ENCODE results near the gene CDKN2C.
"Not testable (repeated sequence)": the region's sequence is repeated elsewhere in the genome, so short reads cannot be mapped to it uniquely, and the experiment has no call there.

Gene CDKN2C

DNA sequence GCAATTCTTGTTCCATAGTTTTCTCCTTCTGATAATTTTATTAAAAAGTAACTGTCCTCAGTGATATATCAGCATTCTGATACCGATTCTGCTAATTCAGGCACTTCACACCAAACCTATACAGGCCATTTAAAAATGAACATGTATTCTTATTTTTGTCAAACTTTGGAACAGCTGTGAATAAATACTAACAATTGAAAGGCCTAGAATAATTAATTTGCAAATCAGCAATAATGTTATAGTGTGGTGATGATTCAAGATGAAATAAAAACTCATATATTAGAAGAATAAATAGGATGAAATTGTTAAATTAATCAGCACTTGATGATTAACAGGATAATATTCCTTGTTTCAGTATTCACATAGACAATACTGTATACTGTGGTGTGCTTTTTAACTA is 9.9 kb downstream of the CDKN2C start:
- no peak for DNase-seq (ENCODE audit: low spot score)

DNA sequence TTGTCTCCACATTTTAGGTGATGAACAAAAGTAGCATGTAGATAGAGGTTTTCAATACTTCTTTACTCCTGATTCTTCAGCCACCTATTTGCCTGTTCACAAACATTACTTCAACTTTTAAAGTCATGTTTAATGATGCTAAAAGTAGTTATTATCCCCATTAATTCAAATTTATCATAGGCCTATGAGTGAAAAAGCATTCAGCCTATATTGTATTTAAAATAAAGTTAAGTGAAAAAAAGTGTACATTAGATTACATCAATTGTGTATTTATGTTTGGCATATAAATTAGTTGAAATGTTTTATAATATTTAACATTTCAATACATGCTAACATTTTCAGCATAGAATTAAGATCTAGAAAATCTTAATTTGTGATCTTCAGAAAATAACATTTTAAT is 10.5 kb downstream of the CDKN2C start:
- DNase-seq (ENCODE audit: low spot score) = no peak

DNA sequence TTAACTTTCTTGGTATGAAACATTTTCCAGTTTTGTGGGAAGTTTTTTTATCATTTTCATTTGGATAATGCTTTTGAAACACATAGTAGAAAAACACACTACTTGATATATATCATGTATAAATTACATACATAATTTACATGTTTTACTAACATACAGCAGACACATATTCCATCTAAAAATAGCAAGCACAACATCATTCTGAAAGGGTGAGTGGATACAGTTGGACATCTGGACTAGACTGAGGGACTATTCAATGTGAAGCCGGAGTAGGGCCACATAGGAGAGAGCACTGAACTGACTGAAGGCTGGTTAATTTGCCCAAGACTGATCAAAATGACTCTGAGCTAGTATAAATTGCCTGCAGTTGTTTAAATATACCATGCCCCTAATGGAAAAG is 11.7 kb downstream of the CDKN2C start:
- DNase-seq (ENCODE audit: low spot score) = no peak

DNA sequence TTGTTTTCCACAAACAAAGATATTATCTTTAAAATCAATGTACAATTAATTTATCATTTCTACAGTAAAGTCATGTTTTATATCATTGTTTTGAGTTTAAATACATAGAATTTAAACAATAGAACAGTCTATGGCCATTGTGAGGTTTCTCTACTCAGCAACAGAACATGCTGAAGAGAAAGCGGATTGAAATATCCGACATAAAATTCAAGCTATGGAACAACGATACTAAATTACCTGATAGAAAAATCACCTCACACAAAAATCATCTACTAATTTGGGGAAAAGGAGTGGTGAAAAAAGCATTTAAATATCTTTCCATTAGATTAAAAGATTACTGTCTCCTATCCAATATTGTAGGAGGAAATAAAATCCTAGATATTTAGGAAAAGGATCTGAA is 12.6 kb downstream of the CDKN2C start:
- DNase-seq (ENCODE audit: low spot score) = no peak

DNA sequence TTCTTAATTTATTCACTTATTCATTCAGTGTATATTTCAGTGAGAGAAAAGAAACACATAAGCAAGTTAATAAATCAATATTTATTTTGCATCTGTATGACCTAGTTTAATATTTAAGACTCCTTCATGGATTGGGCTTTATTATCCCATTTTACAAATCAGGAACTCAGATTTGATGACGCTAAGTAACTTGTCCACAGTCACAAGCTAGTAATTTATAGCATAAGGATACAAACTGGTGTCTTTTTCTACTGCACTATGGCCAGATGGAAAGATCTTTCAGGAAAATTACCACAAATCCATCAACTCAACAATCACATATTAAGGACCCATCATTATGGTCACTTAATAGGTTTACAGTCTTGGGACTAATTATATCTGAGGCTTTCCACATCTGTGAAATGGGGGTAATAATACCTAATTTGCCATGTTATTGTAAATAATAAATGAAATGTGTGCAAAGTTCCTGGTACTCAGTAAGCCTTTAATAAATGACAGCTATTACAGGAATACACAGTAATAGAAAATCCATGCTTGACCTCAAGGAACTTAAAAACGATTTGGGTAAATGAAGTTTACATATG is 13.3 kb downstream of the CDKN2C start:
- DNase-seq (ENCODE audit: low spot score) = no peak

DNA sequence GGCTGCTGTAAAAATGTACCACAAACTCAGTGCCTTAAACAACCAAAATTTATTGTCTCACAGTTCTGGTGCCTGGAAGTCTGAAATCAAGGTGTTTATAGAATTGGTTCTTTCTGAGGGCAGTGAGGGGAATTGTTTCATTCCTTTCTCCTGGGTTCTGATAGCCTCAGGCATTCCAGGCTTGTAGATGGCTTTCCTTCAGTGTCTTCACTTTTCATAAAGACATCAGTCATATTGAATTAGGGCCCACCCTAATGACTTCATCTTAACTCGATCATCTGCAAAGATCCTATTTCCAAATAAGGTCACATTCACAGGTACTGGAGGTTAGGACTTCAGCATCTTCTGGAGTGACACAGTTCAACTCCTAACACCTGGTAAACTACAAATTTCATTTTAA is 15.0 kb downstream of the CDKN2C start:
- DNase-seq (ENCODE audit: low spot score) = no peak

DNA sequence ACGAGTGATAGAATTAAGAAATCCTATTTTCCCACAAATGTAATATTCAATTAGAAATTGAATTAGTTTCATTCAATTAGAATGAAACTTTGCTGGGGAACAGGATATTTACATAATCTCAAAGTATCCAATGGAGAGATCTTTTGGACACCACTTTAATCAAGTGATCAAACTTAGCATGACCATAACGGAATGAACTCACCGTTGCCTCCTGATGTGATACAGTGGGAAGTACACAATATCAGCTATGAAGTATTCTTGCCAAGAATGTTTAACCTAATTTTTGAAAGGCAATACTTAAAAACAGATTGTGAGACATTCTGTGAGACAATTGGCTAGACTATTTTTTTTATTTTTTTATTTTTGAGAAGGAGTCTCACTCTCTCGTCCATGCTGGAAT is 16.6 kb downstream of the CDKN2C start:
- no peak for DNase-seq (ENCODE audit: low spot score)

DNA sequence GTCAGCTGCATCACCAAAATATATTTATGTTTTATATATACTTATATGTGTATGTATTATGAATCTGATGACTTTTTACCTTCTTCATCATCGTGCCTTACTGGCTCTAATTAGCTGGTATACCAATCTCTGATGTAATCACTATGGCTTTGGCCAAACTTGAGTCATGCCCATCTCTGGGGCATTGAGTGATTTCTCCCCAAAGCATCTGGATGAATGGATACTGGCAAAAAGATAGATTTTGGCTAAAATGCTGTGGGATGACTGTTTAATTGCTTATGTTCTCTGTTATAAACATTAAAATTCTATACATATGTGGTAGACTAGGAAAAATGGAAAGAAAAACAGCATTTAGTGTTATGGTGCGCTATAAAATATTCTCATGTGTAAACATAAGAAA is 19.6 kb downstream of the CDKN2C start:
- no peak for DNase-seq (ENCODE audit: low spot score)

DNA sequence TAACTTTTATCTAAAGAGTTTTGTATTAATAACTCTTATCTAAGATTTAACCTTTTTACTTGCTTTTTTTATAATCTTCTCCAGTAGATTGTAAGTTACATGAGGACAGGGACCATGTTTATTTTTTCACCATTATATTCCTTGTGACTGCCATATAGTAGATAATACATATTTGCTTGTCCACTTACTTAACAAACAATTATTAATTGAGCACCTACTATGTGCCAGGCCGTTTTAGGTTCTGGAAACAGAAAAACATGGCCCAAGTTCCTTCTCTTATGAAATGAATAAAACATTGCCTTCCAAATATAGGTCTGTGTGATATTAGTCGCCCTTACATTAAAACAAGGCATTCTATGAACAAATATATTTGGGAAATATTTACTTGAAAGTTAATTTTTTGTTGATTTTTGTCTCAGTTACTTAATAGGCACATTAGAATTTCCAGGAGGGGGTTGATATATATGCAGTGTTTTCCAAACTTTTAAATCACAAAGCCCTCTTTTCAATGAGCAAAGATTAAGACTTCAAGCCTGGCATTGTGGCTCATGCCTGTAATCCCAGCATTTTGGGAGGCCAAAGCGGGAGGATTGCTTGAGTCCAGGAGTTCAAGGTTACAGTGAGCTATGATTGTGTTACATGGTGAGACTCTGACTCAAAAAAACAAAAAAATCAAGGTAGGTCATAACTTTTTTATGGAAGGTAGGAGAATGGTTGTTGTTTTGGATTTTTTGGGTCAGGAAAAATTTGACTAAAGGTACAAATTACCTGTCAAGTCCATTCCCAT is 22.7 kb downstream of the CDKN2C start:
- no peak for DNase-seq (ENCODE audit: low spot score)

DNA sequence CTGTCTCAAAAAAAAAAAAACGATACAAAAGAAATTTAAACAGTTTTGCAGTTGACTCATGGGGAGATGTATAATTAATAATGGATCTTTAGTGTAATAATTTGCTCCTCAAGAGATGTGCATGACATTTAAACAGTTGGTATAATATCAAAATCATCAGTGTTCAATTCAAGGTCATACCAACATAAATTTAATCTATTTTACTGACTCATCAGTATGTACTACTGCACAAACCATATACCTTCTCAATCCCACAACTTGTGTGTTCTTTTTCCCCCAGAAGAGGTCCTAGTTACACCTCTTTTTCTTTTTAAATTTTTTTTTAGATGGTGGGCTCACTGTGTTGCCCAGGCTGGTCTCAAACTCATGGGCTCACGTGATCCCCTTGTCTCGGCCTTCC is 23.6 kb downstream of the CDKN2C start:
- DNase-seq (ENCODE audit: low spot score) = no peak

DNA sequence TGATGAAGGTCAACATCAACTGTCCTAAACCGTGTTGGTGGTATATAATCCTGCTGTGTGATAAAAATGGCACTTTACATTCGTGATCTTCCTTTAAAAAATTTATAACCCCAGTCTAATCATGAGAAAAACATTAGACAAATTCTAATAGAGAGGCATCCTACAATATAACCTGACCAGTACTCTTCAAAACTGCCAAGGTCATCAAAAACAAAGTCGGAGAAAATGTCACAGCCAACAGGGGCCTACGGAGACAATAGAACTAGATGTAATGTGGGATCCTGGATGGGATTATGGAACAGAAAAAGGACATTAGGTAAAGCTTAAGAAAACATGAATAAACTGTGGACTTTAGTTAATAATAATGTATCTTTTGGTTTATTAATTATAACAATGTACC is 25.0 kb downstream of the CDKN2C start:
- DNase-seq (ENCODE audit: low spot score) = no peak

DNA sequence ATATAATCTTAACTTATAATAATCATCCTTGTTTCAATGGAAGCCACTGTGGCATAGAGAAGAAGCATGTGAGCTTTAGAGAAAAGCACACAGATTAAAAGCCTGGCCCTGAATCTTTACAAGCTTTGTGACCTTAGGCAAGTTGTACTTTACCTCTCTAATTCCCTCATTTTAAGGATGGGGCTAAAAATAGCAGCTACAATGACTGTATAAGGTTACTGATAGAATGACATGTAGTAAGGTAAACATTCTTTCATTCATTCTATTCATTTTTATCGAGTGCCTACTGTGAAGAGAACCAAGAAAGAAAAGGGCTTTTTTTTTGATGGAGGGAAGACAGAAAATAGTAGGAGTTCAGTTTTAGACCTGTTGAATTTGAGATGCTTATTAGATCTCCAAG is 25.6 kb downstream of the CDKN2C start:
- no peak for DNase-seq (ENCODE audit: low spot score)

DNA sequence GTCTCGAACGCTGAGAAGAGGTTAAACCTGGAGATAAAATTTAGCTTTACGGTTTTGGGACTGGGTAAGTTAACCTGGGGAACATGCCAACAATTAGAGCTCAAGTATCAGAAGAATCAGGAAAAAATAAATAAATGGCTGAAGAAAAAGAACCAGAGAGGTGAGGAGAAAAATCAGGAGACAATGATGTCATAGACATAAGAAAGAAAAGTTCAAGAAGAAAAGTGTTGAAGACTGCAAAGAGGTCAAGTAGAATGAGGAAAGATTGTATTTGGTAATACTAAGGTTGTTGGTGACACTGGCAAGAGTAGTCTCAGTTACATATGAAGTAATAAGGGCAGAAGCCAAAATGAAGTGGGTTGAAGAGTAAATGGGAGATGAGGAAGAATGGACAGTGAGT is 26.0 kb downstream of the CDKN2C start:
- DNase-seq (ENCODE audit: low spot score) = no peak

DNA sequence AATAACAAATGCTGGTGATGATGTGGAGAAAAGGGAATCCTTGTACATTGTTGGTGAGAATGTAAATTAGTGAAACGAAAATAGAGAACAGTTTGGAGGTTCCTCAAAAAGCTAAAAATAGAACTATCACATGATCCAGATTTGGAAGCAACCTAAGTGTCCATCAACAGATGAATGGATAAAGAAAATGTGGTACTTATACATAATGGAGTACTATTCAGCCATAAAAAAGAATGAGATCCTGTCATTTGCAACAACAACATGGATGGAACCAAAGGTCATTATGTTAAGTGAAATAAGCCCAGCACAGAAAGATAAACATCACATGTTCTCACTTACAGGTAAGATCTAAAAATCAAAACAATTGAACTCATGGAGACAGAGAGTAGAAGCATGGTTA is 29.3 kb downstream of the CDKN2C start:
- DNase-seq (ENCODE audit: low spot score) = not testable (repeated sequence)

DNA sequence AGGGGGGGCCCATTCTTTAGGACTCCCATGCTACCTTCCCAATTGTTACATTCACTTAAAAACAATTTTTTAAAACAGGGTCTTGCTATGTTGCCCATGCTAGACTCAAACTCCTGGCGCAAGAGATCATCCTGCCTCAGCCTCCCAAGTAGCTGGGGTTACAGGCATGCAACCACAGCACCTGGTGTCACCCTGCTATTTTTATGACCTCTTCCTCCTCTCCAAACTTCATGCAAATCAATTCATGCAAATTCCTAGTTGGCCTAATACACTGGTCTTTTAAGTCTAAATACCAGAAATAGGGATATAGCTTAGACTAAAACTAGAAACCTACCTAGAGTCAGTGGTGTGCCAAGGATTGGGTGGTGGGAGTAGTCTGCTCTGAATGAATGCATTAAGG is 30.1 kb downstream of the CDKN2C start:
- no peak for DNase-seq (ENCODE audit: low spot score)

DNA sequence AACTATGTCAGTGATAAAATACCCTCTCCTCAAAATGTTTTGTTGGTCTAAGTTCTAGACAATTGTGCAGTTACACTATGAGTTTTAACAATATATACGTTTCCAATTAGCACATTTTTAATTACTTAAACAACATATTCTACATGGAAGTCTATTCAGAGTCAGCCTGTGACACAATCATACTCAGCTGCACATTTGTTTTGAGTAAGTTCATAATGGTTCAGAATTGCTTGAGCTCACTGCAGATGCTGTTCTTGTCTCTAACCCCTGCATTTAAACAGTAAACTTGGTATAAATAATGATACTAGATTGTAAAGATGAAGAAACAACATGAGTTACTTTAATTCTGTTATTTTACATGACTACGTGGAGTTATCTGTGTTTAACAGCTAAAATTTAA is 30.6 kb downstream of the CDKN2C start:
- no peak for DNase-seq (ENCODE audit: low spot score)

DNA sequence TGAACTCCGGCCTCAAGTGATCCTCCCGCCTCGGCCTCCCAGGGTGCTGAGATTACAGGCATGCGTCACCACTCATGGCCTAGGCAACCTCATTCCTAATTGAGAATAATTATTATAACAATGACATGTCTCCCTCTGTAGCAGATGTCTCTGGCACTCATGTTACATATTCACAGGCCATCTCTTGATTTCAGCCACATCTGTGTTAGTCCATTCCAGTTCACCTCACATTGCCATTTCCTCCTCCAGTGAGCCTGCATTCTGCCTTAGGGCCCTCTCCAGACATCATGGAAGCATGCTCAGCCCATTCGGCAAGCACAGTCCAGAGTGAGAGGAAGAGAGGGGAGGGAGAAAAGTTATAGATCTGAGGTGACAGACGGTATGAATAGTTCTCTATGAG is 32.5 kb downstream of the CDKN2C start:
- DNase-seq (ENCODE audit: low spot score) = no peak

DNA sequence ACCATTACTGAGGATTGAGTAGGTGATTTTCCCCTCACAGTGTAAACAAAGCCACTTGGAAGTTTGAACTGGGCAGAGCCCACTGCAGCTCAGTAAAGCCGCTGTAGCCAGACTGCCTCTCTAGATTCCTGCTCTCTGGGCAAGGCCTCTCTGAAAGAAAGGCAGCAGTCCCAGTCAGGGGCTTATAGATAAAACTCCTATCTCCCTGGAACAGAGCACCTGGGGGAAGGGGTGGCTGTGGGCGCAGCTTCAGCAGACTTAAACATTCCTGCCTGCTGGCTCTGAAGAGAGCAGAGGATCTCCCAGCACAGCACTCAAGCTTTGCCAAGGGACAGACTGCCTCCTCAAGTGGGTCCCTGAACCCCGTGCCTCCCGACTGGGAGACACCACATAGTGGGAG is 35.5 kb downstream of the CDKN2C start:
- DNase-seq (ENCODE audit: low spot score) = not testable (repeated sequence)

DNA sequence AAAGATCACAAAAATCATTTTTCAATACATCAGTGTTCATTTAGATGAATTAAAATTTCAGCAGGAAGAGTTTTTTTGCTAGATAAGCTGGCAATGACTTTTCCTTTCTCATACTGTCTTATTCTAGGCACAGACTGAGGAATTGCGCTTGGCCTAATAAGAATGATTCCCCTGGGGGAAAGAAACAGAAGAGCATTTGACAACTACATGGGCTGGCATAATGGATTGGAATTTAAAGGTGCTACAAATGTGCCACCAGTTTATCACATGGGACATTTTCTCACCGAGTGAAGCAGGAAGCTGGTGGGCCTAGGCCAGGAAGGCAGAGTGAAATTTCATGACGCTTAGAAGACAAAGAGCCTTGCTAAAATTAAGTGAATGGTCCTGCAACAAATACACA is 39.3 kb downstream of the CDKN2C start:
- DNase-seq (ENCODE audit: low spot score) = no peak

DNA sequence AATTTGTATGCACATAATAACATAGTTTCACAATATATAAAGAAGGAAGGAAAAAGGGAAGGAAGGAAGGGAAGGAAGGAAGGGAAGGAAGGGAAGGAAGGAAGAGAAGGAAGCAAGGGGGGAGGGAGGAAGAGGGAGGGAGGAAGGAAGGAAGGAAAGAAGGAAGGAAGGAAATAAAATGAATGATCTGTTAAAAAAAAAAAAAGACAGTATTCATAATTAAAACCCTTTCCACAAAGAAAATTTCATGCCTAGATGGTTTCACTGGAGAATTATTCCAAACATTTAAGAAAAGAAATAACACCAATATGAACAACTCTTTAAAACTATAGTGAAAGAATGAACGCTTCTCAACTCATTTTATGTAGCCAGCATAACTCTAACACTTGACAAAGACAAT is 44.8 kb downstream of the CDKN2C start:
- no peak for DNase-seq (ENCODE audit: low spot score)

DNA sequence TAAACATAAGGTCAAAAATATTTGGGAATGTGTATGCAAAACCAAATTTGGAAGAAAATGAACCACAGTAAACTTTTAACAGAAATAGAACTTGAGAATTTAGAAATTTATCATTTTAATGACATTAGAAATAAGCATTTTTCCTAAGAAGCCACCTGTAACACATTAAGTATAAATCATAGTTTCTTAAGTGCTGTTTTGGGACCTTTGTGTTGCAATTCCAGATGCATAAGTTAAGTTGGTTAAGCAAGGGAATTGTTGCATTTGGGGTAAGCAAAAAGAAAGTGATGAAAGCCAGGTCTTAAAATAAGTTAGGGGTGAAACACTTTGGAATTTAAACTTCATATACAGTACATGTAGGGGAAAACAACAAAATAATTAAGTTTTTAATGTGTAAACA is 49.8 kb downstream of the CDKN2C start:
- DNase-seq (ENCODE audit: low spot score) = no peak

Measured in HuH-7 (cell line).